8988T (cell line): ENCODE data around the gene CEMIP.

Experiments used
- DNase-seq: peaks from one replicate; pipeline ENCODE4 v3.0.0; 2011

The CEMIP gene

DNA sequence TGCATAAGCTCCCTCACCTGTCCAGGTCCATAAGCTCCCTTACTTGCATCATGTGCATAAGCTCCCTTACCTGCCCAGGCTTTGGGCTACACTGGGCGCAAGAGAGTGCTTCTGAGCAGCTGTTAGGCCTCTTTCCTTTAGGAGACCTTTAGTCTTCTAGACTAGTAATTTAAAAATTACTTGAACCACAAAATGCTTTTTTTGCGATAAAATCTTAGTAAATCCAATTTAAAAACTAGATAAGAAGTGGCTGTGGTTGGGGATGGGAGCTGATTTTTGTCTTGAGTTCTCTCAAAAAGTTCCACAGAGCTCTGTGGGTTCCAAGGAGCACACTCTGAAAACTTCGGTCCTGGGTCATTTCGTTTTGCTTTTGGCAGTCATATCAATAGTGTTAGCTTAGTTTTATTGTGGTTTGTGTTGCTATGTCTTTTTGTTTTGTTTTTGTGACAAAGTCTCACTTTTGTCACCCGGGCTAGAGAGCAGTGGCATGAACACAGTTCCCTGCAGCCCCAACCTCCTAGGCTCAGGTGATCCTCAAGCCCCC is 6.7 kb downstream of the CEMIP start:
- no peak for DNase-seq

DNA sequence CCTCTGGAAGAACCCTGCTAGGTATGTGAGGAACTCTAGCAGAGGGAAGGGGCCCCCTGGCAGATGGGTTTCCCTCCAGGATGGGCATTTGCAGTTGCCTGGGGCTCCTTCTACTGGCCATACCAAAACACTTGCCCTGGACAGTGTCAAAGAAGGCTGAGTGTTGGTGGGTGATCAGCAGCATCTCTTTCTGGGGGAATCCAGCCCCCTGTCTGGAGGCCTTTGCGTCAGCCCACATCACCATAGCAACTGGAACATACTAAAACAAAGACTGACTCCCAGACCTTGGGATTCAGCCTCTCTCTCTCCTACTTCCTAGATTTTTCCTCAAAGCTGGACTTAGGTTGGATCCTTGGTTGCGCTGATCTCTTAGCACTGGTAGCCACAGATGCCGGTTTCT is 8.1 kb downstream of the CEMIP start:
- DNase-seq = no peak

DNA sequence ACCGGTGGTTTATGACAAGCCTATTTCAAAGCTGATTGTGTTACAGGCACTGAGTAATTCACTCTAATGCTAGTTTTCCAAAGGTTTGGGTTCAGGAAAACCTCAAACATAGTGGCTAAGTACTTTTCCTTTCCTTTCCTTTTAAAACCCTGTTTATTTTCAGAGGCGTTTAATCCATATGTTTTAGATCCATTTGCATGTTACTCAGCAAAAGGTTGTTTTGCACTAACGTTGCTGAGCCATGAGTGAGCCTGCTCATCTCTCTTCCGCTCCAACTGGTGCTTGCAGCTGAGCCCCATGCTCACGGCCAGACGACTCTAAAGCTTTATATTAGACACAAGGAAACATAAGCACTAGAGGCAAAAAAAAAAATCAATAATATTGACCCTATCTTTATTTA is 9.4 kb downstream of the CEMIP start:
- DNase-seq = no peak

DNA sequence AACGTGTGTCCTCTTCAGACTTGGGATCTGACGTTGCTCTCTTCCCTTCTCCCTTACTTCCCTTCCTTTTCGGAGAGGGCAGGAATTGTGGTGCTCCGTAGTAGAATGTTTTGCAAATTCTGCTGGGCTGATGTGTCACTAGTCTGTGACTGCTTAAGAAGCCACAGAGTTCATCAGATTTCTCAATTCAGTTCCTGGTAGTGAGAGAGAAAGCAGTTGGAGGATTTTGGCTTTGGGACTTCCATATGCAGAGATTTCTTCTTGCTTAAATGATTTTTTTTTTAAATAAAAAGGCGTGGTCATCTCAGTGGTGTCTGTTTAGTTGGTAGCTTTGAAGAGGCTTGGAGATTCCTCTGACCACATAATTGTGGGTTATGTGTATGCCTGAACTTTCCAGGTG is 10.1 kb downstream of the CEMIP start:
- DNase-seq = no peak

DNA sequence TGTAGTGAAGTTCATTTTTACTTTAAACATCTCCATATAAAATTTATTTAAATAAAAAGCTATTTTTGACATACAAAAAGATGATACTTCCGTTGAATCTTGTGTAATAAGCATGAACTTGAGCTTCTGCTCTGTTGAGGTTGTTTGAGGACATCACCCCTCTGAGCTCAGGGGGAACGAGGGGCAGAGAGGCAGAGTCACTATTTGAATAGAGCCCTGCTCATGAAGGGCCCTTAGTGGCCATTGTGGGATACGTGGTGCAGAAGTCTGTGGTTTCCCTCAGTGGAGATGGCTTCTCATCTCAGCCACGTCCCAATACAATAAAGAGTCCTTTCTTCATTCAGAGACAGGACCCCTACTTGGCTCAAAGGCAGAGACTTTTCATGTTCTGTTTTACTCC is 10.6 kb downstream of the CEMIP start:
- DNase-seq = no peak

DNA sequence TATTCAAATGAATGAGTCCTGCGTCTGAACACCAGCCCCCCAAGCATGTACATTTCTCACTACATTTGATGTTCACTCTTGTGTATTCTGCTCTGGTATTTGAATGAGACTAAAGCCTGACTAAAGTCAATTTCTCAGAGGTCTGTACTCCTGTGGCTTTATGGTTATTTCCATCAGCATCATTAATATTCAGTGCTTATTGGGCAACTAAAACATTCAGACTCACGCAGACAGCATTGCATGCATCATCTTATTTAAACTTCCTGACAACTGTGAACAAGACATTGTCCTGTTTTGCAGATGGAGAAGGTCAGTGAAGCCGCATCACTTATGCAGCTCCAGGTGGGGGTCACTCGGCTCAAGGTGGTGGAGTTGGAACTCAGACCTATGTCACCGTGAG is 11.1 kb downstream of the CEMIP start:
- no peak for DNase-seq

DNA sequence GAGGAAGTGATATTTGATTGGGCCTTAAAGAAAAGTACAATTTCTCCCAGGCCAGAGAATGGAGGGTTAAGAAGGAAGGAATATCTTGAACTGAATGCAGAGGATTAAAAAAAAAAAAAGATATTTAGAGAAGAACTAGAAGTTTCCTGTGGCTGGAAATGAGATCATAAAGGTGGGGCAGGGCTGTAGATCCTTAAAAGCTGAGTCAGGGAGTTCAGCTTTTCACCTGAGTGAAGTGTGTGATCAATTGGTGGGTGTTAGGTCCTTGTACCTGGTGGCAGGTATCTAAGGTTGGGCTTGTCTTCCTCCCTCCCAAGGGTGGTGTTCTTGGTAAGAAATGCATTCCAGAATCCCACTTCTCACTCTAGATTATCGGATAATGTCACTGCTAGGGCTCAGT is 11.8 kb downstream of the CEMIP start:
- no peak for DNase-seq

DNA sequence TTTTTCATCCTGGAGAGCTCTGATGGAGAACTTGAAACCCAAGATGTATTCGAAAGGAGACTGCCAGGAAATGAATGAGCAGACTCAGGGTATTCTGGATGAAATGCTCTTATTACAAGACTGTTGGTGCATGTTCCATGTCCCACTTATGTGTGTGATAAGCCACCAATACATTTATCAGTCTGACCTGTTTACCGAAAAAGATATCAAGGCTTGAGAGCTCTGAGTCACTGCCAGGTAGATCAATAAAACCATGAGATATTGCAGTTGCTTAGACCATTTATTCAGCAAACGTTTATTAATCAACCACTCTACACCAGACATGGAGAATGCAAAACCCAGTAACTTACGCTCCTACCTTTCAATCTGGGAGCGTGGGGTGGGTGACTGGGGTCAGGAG is 17.2 kb downstream of the CEMIP start:
- no peak for DNase-seq

DNA sequence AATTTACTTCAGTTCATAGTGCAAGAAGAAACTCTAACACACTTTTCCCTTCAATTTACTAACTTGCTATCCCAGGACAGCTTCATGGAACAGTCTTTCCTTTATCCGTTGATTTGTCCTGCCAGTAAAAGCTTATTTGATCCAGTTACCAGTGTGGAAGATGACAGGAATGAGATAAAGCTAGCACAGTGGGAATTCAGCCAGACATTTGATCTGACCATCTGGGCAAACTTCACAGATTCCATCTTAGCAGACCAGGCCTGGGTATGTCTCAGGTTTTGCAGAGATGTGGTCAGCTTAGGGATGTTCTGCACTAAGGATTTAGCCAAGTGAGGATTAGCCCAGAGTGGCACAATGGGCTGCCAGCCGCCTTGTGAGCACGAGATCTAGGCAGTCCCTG is 19.7 kb downstream of the CEMIP start:
- DNase-seq = no peak

DNA sequence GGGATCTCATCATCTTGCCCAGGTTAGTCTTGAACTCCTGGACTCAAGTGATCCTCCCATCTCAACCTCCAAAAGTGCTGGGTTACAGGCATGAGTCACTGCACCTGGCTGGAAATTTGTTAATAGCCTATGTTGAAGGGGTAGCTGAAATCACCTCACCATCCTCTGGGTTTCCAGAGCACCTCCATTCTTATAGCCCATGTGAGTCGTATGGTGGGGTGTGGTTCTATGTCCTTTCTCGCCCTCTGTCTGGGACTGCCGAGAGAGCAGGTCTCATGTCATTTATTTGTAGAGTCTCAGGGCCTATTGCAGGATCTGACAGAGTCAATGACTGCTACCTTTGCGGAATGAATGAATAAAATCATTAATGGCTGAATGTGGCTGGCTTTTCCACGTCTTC is 20.9 kb downstream of the CEMIP start:
- no peak for DNase-seq

DNA sequence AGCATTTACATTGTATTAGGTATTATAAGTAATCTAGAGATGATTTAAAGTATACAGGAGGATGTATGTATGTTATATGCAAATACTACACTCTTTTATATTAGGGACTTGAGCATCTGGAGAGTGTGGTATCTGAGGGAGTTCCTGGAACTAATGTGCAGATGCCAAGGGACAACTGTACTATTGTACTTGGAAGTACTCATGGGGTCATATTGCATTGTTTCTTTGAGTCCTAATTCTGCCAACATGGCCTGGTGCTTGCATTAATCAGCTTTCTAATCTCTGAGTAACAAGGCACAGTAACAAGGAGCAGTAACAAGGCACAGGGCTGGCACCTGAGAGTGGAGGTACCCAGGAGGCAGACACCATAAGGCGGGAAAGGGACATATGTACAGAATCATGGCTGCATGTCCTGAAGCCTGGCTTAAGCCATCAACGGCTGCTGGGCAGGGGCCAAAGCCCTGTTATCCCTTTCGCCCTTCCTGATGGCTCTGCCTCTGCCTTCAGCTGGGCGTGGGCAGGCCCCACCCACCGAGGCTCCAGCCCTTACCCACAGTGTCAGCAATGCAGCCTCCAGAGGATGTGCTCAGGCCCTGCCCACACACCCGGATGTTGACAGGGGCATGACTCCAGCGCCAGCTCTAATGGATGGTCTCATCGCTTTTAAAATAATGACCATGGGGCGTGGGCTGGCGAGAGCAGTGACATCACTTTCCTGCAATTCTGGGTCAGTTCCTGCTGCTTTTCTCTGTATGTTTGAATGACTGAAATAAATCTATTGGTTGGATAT is 22.9 kb downstream of the CEMIP start:
- no peak for DNase-seq

DNA sequence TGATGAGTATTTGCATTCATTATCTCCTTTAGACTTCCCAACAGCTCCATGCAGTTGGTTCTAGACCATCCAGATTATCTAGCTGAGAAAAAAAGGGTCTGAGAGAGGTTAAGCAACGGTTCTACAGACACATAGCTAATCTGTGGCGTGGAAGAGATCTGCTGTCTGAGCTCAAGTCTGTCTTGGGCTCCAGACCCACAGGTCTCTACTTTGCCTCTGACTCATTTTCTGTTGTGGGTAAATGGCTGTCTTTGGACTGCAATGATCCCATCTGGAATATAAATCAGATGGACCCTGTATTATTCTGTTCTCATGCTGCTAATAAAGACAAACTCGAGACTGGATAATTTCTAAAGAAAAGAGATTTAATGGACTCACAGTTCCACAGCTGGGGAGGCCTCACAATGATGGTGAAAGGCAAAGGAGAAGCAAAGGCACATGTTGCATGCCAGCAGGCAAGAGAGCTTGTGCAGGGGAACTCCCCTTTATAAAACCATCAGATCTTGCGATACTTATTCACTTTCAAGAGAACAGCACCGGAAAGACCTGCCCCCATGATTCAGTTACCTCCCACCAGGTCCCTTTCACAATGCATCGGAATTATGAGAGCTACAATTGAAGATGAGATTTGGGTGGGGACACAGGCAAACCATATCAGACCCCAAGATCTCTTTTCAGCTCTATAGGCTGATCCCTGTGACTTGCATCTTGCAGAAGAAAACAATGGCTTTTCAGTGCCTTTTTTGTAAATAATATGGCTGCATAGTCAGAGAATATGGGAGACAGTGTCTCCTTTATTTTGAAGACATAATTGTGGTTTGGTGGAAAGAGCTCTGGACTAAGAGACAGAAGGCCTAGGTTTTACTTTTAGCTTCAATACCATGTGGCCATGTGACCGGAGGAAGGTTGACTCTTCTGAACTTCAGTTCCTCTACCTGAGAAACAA is 24.7 kb downstream of the CEMIP start:
- DNase-seq = no peak

DNA sequence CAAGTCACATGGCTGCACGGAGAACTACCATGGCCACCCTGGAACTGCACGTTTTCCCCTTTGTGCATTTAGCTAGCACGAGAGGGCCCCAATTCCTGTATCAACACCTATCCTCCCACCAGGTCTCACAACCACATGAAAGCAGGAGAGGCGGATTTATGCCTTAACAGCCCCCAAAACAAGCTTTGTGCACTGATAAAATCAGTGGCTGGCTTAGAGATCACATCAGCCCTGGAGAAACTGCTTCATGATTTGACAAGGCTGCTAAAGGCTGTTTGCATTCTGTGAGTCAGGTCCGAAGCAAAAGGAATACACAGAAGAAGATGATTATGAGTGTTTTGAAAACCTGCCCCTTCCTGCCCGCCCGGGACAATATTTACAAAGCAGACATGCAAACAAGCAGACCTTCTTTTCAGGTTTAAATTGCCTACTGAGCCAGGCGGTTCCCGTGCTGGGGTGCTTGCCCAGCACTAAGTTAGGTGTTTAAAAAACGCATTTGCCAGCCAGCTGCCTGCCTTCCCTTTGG is 25.9 kb downstream of the CEMIP start:
- DNase-seq = no peak

DNA sequence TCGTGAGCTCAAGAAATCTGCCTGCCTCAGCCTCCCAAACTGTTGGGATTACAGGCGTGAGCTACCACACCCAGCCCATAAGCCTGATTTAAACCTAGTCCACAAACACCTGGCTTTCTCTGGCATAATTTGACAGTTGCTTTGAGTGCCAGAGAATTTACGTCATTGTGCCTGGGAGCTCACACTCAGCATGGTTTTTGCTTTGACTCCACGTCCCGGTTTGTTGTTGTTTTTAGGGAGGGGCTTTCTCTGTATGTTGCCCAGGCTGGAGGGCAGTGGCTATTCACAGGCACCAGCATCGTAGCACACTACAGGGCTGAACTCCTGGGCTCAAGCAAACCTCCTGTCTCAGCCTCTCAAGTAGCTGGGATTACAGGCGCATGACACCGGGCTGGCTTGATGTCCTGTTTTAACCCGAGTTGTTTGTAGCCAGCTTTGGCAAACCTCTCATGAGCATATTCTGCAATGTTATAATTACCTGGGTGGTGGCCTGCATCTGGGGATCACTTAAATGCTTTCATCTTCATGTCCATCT is 32.7 kb downstream of the CEMIP start:
- no peak for DNase-seq

DNA sequence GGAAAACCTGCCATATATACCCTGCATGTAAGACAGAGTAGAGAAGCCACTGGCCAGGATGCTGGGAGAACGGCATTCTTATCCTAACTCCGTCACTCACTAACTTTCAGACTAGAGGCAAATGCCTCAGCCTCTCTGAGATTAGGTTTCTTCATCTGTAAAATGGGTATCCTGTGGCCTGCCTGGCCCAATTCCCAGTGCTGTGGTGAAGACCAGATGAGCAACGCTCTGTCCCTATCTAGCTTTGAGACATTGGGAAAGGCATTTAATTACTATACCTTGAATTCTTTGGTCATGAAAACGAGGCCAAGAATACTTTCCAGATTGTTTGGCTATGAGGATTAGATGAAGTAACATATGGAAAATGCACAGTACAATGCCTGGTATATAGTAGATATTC is 35.9 kb downstream of the CEMIP start:
- DNase-seq = no peak

DNA sequence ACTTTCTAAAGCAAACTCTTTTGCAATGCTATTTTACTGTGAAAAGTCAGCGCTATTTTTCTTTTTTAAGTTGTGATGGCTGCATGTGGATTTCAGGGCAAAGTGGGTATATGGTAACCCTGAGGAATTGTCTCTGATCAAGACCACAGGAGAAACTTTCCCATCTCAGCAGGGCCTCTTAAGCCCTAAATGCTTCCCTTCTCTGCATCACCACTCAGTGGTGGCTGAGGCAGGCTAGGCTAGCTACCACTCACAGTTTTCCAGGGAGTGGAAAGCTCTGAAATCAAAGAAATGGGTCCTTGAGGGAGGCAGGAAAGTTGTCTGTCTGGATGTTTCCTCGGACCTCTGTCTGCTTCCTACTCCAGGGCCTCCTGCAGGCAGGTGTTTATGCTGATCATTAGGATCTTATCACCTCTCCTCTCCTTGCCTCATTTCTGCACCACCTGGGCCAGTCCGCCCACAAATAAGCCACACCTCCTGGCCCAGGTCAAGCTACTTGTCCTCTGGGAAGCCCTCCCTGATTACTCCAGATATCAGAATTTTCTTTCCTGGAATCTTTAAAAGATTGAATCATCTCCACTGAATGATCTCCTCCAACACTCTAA is 37.0 kb downstream of the CEMIP start:
- no peak for DNase-seq

DNA sequence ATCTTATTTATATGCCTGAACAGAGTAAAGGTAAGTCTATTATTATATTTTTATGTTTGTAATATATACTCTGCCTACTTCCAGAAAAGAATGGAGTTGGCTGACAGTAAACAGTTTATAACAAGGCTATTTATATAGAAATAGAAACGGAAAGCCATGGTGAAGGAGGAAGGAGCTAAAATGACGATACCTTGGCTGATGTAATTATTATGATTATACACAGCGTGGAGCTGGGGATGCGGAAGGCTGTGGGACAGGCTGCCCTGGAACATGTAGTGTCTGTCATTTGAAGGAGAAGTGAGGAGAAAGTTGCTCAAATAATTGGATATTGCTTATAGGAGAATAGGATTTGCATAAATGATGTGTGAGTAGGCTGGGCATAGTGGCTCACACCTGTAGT is 37.8 kb downstream of the CEMIP start:
- DNase-seq = no peak

DNA sequence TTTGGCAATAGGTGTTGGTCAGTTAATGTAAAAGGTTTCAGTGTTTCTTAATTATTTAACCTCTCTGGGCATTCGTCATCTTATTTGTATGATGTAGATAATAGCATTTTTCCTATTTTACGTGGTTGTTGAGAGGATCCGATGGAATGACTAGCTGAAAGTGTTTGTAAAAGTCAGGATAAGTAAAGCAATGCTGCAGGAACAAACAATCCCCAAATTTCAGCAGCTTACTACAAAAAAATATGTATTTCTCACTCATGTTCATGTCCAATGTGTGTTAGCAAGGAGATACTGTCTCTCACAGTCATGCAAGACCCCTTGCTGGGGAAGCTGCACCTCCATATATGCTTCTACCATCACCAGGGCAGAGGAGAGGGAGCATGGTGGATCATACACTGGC is 38.7 kb downstream of the CEMIP start:
- no peak for DNase-seq

DNA sequence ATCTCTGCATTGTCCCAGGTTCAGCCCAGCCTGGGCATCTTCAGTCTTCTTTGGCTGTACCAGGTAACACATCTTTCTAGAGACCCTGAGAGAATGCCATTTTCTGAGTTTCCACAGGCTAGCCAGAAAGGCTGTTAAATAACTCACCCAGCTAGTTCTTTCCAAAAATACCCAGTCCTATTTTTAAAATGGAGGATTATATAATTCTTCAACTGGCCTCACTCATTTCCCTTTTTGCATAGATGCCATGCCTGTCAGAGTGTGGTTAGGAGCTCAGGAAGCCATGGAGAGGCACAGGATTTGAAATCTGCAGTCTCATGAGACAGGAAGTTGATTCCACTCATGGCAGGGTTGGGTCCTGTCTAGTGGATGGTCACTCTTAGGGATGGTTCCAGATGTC is 39.8 kb downstream of the CEMIP start:
- DNase-seq = no peak

DNA sequence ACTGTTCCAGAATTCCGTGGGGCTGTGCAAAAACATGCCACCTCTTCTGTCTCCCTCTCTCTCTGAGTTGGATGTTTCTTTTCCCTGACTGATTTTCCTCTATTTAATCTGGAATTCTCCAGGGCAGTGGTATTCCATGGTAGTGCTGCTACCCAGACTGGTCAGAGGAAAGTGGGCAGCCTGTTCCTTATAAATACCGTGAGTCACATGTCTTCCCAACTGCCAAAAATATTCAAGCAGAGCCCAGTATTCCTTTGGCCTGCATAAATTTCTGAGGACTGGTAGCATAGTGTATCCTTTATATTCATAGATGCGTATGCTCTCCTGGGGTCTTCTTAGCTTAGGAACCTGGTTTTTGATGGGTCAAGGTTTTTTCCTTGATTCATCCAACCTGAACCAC is 40.9 kb downstream of the CEMIP start:
- no peak for DNase-seq

DNA sequence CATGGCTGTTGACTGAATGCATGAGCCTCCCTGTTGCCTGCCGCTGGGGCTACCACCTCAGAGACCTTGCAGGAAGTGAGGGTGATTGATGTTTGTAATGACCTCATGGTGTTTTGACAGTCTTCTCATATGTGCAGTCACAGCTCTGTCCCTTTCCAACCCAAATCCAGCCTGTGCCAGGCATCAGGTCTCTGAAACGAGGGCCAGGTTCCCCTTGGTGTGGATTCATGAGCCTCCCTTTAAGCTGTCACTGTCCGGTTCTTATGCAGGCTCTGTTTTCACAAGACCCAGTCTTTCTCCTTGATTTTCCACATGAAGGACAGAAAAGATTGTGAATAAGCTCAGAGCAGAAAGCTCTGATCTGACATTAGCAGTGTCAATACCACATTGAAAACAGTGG is 43.1 kb downstream of the CEMIP start:
- no peak for DNase-seq

DNA sequence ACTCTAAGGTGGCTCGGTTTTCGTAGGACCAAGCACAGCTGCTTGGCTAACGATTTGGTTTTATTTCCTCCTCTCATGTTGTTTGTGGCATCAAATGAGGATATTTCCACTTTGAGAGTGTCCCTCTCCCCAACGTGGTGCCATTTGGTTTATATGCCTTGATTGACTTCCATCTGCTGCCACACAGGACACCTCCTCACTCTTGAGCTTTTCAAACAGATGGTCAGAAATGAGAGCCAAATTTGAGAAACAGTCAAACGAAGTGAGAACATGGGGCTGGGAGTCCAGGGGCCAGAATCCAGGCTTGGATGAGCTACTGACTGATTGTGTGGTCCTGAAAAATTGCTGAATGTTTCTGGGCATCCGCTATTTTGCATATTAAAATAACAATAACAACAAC is 43.5 kb downstream of the CEMIP start:
- no peak for DNase-seq

DNA sequence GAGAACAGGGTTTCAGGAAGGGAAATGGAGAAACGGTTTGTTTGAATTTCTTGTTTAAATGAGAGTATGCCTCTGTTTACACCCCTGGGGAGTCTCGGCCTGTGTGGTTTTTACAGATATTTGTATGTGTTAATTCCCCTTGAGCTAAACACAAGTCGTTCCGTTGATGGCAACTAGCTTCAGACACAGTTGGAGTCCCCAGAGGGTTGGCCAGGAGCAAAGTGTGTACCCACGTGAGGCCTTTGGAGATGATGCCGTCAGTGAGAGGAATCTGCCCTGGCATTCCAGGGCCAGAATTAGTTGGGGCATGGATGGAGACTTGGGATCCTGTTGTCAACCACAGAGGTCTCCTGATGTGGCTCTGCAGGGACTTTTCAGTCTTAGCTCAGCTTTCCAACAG is 44.0 kb downstream of the CEMIP start:
- DNase-seq = no peak
